PC-9 (cell line): ENCODE results near the gene GFY. TPM values are rescaled to one million over a fixed set of nuclear protein-coding genes. Genes with fewer than 3 reads are reported as not detected.

Source experiments
- BruUV-seq: library from RNA; stranded (reverse); fragments of 400-500 nt; replicated peaks from 2 replicates; lab custom pipeline; 2021; lab: Mats Ljungman, UMichigan
- CTCF ChIA-PET: fragments of 300-600 bp; sonication (Branson Sonifier 250); formaldehyde crosslinking; loops from one replicate; lab custom pipeline; 2022; ENCODE audit warnings: antibody characterized with exemption; lab: Charles Lee
- POLR2A ChIA-PET: fragments of 300-600 bp; sonication (Branson Sonifier 250); formaldehyde crosslinking; loops from one replicate; lab custom pipeline; 2022; ENCODE audit warnings: antibody characterized with exemption; ENCODE audit not compliant: unreplicated experiment; lab: Charles Lee
- DNase-seq, 2 experiments: peaks; one replicate each; pipeline versions ENCODE4 v3.0.0 to v3.0.0-alpha.2; 2015 to 2022; ENCODE audit warnings: mixed read lengths in 1 of 2
- H2AFZ ChIP-seq: fragments of 200-600 bp; sonication (generic); 2 replicates; pipeline ENCODE4 v1.8.1; 2017; ENCODE audit warnings: antibody characterized with exemption
- H3F3A ChIP-seq: fragments of 200-600 bp; sonication (generic); 2 replicates; pipeline ENCODE4 v1.8.1; 2017; ENCODE audit warnings: antibody characterized with exemption, mild to moderate bottlenecking, low read depth; ENCODE audit not compliant: insufficient read depth
- H3K27ac ChIP-seq: fragments of 200-600 bp; sonication (generic); 2 replicates; pipeline ENCODE4 v1.6.1; 2016; ENCODE audit warnings: mixed run types
- H3K27me3 ChIP-seq: fragments of 200-600 bp; sonication (generic); 2 replicates; pipeline ENCODE4 v1.6.1; 2016; ENCODE audit warnings: low read depth, mixed run types; ENCODE audit not compliant: insufficient read depth
- H3K36me3 ChIP-seq: fragments of 200-600 bp; sonication (generic); 2 replicates; pipeline ENCODE4 v1.6.1; 2016; ENCODE audit warnings: low read depth, mixed run types
- H3K4me1 ChIP-seq: fragments of 200-600 bp; sonication (generic); replicated peaks from 2 replicates; pipeline ENCODE4 v1.6.1; 2016; ENCODE audit warnings: mixed run types; ENCODE audit not compliant: insufficient read depth
- H3K4me2 ChIP-seq: fragments of 200-600 bp; sonication (generic); 2 replicates; pipeline ENCODE4 v1.6.1; 2017; ENCODE audit warnings: mixed run types
- H3K4me3 ChIP-seq: fragments of 200-600 bp; sonication (generic); 2 replicates; pipeline ENCODE4 v1.6.1; 2016; ENCODE audit warnings: mixed run types
- H3K79me2 ChIP-seq: fragments of 200-600 bp; sonication (generic); 2 replicates; pipeline ENCODE4 v1.6.1; 2017; ENCODE audit warnings: low read depth, mixed run types
- H3K9me2 ChIP-seq: fragments of 200-600 bp; sonication (generic); 2 replicates; pipeline ENCODE4 v1.8.1; 2017; ENCODE audit warnings: mild to moderate bottlenecking; ENCODE audit not compliant: insufficient read depth
- H3K9me3 ChIP-seq: fragments of 200-600 bp; sonication (generic); 2 replicates; pipeline ENCODE4 v1.8.1; 2016; ENCODE audit warnings: low read depth; ENCODE audit not compliant: insufficient read depth
- H4K20me1 ChIP-seq: fragments of 200-600 bp; sonication (generic); 2 replicates; pipeline ENCODE4 v1.8.1; 2017; ENCODE audit not compliant: insufficient read depth
- CTCF ChIP-seq: fragments of 200-600 bp; sonication (generic); conservative IDR thresholded peaks from 2 replicates; pipeline ENCODE4 v1.6.1; 2017; ENCODE audit warnings: mixed run types, antibody characterized with exemption, mild to moderate bottlenecking, moderate library complexity
- EZH2 ChIP-seq: fragments of 200-600 bp; sonication (generic); IDR thresholded peaks from 2 replicates; pipeline ENCODE4 v1.8.0; 2017; ENCODE audit warnings: antibody characterized with exemption, low read depth
- intact Hi-C: fragments of 100-400 bp; cut with micrococcal nuclease; formaldehyde crosslinking; loops from one replicate; pipeline ENCODE4 v1.10.0; 2022; ENCODE audit not compliant: unreplicated experiment
- total RNA-seq: library from RNA; stranded (reverse); gene quantifications from 2 replicates; pipeline ENCODE4 v1.2.3, GENCODE V29; 2021

Gene GFY
- total RNA-seq, 1 experiment from 2014 or later, result not detected

- Histone ChIP-seq H3K9me3 (no peaks in the 10 kb centered on the region), H4K20me1 (no peaks in the 10 kb centered on the region), H3K9me2 (no peaks in the 10 kb centered on the region), H3K4me2 (no peak overlapping the region), H3F3A (no peaks in the 10 kb centered on the region), H3K4me1 (no peaks in the 10 kb centered on the region), H3K27ac (no peak overlapping the region), H2AFZ (no peak overlapping the region), H3K79me2 (no peaks in the 10 kb centered on the region), H3K4me3 (no peak overlapping the region), H3K27me3 (peaks cover 60% of the 10 kb centered on the region), H3K36me3 (no peaks in the 10 kb centered on the region)
- no TSS peak for BruUV-seq
- ChIA-PET POLR2A (no interaction called here), CTCF (no interaction called here)
- no peak for TF ChIP-seq EZH2
- intact Hi-C loops, result no loop called here
- no peak for DNase-seq
Measured at GRCh38 chr19:49415102-49415809, 9.9 kb upstream of the GFY start.

DNA sequence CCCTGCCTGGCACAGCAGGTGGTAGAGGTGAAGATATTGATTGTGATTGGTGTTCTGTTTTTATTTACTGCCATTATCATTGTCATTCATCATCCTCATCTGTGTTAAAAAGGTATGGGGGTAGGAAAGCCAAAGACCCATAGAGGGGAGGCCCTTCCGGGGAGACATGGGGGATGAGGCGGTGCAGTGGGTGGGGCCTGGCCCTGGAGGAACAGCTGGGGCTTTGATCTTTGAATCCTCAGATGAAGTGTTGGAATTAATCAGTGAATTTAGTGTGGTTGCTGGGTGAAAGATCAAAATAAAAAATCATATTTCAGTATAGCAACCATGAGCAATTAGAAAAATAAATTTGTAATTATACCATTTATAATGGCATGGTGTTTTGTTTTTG is 9.4 kb upstream of the GFY start:
- TF ChIP-seq EZH2 (no peak), CTCF (no peak)
- Histone ChIP-seq H4K20me1 (no peaks in the 10 kb centered on the region), H3K79me2 (no peaks in the 10 kb centered on the region), H3K9me3 (no peaks in the 10 kb centered on the region), H3K9me2 (no peaks in the 10 kb centered on the region), H3K27me3 (peaks cover 65% of the 10 kb centered on the region), H2AFZ (no peak overlapping the region), H3K4me2 (no peak overlapping the region), H3F3A (no peaks in the 10 kb centered on the region), H3K4me1 (no peaks in the 10 kb centered on the region), H3K36me3 (no peaks in the 10 kb centered on the region), H3K27ac (no peak overlapping the region), H3K4me3 (no peak overlapping the region)
- DNase-seq, result no peak
- intact Hi-C loops, result no loop called here
- ChIA-PET POLR2A (no interaction called here), CTCF (no interaction called here)
- no TSS peak for BruUV-seq

DNA sequence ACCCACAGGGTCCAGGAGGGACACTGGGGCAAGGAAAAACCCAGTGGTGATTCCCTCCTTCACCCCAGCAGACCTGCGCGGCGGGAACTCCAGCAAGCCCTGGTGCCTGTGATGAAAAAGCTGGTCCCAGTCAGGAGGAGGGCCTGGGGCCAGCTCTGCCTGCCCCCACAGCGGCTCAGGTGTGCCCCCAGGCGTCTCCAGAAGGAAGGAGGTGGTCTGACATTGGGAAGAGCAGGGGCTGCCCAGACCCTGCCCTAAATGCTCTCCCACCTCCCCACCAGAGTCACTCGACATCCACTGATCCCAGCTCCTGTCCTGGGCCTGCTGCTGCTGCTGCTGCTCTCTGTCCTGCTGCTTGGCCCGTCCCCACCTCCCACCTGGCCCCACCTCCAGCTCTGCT is 8.1 kb upstream of the GFY start:
- Histone ChIP-seq H3F3A (no peaks in the 10 kb centered on the region), H3K27ac (no peak overlapping the region)
- TF ChIP-seq EZH2 (no peak), CTCF (no peak)

More for the DNA sequence above, 8.1 kb upstream of the GFY start:
- POLR2A ChIA-PET, result no interaction called here
- Histone ChIP-seq H3K36me3 (no peaks in the 10 kb centered on the region), H2AFZ (no peak overlapping the region), H3K79me2 (no peaks in the 10 kb centered on the region), H3K4me3 (no peak overlapping the region), H3K9me2 (no peaks in the 10 kb centered on the region), H3K27me3 (peaks cover 76% of the 10 kb centered on the region), H3K4me2 (no peak overlapping the region), H3K9me3 (no peaks in the 10 kb centered on the region), H3K4me1 (no peaks in the 10 kb centered on the region), H4K20me1 (no peaks in the 10 kb centered on the region)
- CTCF ChIA-PET, result interaction anchor here (0.6 kb wide), 1 partner anchor 278 kb away, joined by 6 read pairs; no protein-coding TSS in a partner anchor
- intact Hi-C loops, result no loop called here
- no TSS peak for BruUV-seq
- no peak for DNase-seq
